Lung (tissue), 12 donors: Measurements from ENCODE around the gene FLRT2. TPM values are rescaled to one million over a fixed set of nuclear protein-coding genes. Genes with fewer than 3 reads are reported as not detected.
A peak's percentile ranks its signal among the peaks of the same experiment; 100 is the strongest.

Experiments
- ATAC-seq: fragments of 200-7000 bp; cut with Tn5 transposase; one replicate; pipeline ENCODE4 v1.9.1; 2020; ENCODE audit warnings: moderate number of reproducible peaks; ENCODE audit not compliant: insufficient read depth, low FRiP score
- DNase-seq, 3 donors: peaks; one replicate each; pipeline ENCODE4 v3.0.0-alpha.2; 2013 to 2017
- H3K27ac ChIP-seq, 2 donors: one replicate each; pipeline ENCODE4 v1.5.1; 2013; ENCODE audit warnings: mild to moderate bottlenecking in 2 of 2, moderate library complexity in 2 of 2, control low read depth in 1 of 2, inconsistent platforms in 1 of 2, low read depth in 1 of 2, low read length in 1 of 2
- H3K27me3 ChIP-seq, 3 donors: one replicate each; pipeline ENCODE4 v1.5.1; 2013; ENCODE audit warnings: low read length in 2 of 3; ENCODE audit not compliant: control insufficient read depth in 3 of 3, insufficient read depth in 3 of 3
- H3K36me3 ChIP-seq, 4 donors: one replicate each; pipeline ENCODE4 v1.5.1; 2013; ENCODE audit warnings: low read length in 4 of 4, mild to moderate bottlenecking in 1 of 4, moderate library complexity in 1 of 4; ENCODE audit not compliant: control insufficient read depth in 4 of 4, insufficient read depth in 4 of 4
- H3K4me1 ChIP-seq, 5 donors: one replicate each; pipeline ENCODE4 v1.5.1; 2013; ENCODE audit warnings: low read length in 5 of 5, mild to moderate bottlenecking in 2 of 5, moderate library complexity in 1 of 5; ENCODE audit not compliant: control insufficient read depth in 5 of 5, insufficient read depth in 5 of 5
- H3K4me3 ChIP-seq: one replicate; pipeline ENCODE4 v1.5.1; 2013; ENCODE audit warnings: mild to moderate bottlenecking, control low read depth, moderate library complexity
- H3K9ac ChIP-seq, 2 donors: one replicate each; pipeline ENCODE4 v1.5.1; 2013; ENCODE audit warnings: low read length in 2 of 2, control low read depth in 1 of 2; ENCODE audit not compliant: insufficient read depth in 1 of 2
- H3K9me3 ChIP-seq, 4 donors: one replicate each; pipeline ENCODE4 v1.5.1; 2013; ENCODE audit warnings: low read length in 3 of 4, mild to moderate bottlenecking in 1 of 4, moderate library complexity in 1 of 4; ENCODE audit not compliant: control insufficient read depth in 4 of 4, insufficient read depth in 3 of 4
- CTCF ChIP-seq: IDR thresholded peaks from 2 replicates; pipeline ENCODE4 v1.5.1; 2012; ENCODE audit warnings: mild to moderate bottlenecking; ENCODE audit errors: control extremely low read depth, extremely low read depth
- WGBS, 2 donors: extraction: QIAGEN DNeasy Blood & Tissue Kit; methylation state at CpG; one replicate each; pipeline ENCODE4 v1.1.7; 2013; 5-methylcytosine and 5-hydroxymethylcytosine counted together
- polyA plus RNA-seq, 2 donors: library from polyadenylated mRNA; stranded (reverse); fragments of 200-250 nt; gene quantifications; one replicate each; pipeline ENCODE4 v1.2.1, GENCODE V29; 2013
- total RNA-seq, 2 donors: library from RNA; depleted of rRNA in 1 of 2; stranded (reverse); fragments of >200 nt in 1 of 2; gene quantifications; one replicate each; pipeline ENCODE4 v1.2.1, GENCODE V29; 2014 to 2021
- donor health status: control.
- donor health status: control.
- donor health status: Bipolar disorder and iron deficiency.
- donor health status: healthy.
- donor health status: DM: yes; HTN: yes; CAD: no.

FLRT2 gene
- total and polyA plus RNA-seq, 4 donors, result 1.2 to 53.7 (median 8.8) TPM

- ATAC-seq (no peak), DNase-seq (peak in 2 of 3 donors; percentile 11 to 44)
- Histone ChIP-seq H3K36me3 (no peaks in the 10 kb centered on the region), H3K27ac (no peak overlapping the region), H3K27me3 (no peaks in the 10 kb centered on the region), H3K9ac (no peak overlapping the region), H3K4me3 (no peak overlapping the region), H3K9me3 (no peaks in the 10 kb centered on the region), H3K4me1 (no peaks in the 10 kb centered on the region)
- no peak for TF ChIP-seq CTCF
- WGBS, 2 donors, result 86 to 87% methylated on average over 3 of the region's 3 CpGs
Measured at GRCh38 chr14:85702997-85703396, 173.1 kb downstream of the FLRT2 start.
